Upper lobe of left lung (tissue), 6 donors: ENCODE measurements around the gene CDIPT. TPM values are rescaled to one million over a fixed set of nuclear protein-coding genes. Genes with fewer than 3 reads are reported as not detected.
A peak's percentile ranks its signal among the peaks of the same experiment; 100 is the strongest.

ENCODE experiments used
- ATAC-seq, 2 donors: fragments of 200-7000 bp; cut with Tn5 transposase; one replicate each; pipeline ENCODE4 v1.9.1; 2022; ENCODE audit warnings: mild to moderate bottlenecking in 2 of 2, moderate library complexity in 2 of 2; ENCODE audit not compliant: low FRiP score in 2 of 2
- DNase-seq, 2 donors: peaks; one replicate each; pipeline ENCODE4 v3.0.0-alpha.2; 2019 to 2020
- H3K27ac ChIP-seq, 4 donors: fragments of 200-600 bp; sonication (generic); one replicate each; pipeline ENCODE4 v1.5.1; 2016 to 2019
- H3K27me3 ChIP-seq, 4 donors: fragments of 200-600 bp; sonication (generic); one replicate each; pipeline ENCODE4 v1.5.1; 2017 to 2019
- H3K36me3 ChIP-seq, 4 donors: fragments of 200-600 bp; sonication (generic); one replicate each; pipeline ENCODE4 v1.5.1; 2016 to 2019
- H3K4me1 ChIP-seq, 4 donors: fragments of 200-600 bp; sonication (generic); one replicate each; pipeline ENCODE4 v1.5.1; 2018 to 2019
- H3K4me3 ChIP-seq, 4 donors: fragments of 200-600 bp; sonication (generic); one replicate each; pipeline ENCODE4 v1.5.1; 2017 to 2019; ENCODE audit warnings: mild to moderate bottlenecking in 2 of 4, moderate library complexity in 1 of 4
- H3K9me3 ChIP-seq, 4 donors: fragments of 200-600 bp; sonication (generic); one replicate each; pipeline ENCODE4 v1.5.1; 2018 to 2019
- CTCF ChIP-seq, 6 experiments: fragments of 450-650 bp in 4 of 6; fragments of 200-600 bp in 2 of 6; sonication (generic) in 2 of 6; IDR thresholded peaks; one replicate each; pipeline ENCODE4 v1.5.1; 2016 to 2019; ENCODE audit warnings: antibody characterized with exemption in 6 of 6
- EP300 ChIP-seq, 4 donors: sonication (generic); formaldehyde crosslinking; IDR thresholded peaks; one replicate each; pipeline ENCODE4 v1.5.1; 2017; ENCODE audit warnings: antibody characterized with exemption in 4 of 4, control low read depth in 2 of 4
- POLR2A ChIP-seq, 4 donors: fragments of 450-650 bp; IDR thresholded peaks; one replicate each; pipeline ENCODE4 v1.5.1; 2016 to 2017; ENCODE audit warnings: antibody characterized with exemption in 4 of 4, mild to moderate bottlenecking in 2 of 4
- POLR2AphosphoS5 ChIP-seq, 2 donors: sonication (generic); formaldehyde crosslinking; IDR thresholded peaks; one replicate each; pipeline ENCODE4 v1.5.1; 2017; ENCODE audit warnings: antibody characterized with exemption in 2 of 2
- WGBS, 2 donors: methylation state at CpG; one replicate each; pipeline ENCODE4 v1.1.5; 2017 to 2018; 5-methylcytosine and 5-hydroxymethylcytosine counted together
- total RNA-seq, 6 donors: library from RNA; depleted of rRNA in 4 of 6; stranded (reverse); fragments of >200 nt in 4 of 6; gene quantifications; one replicate each; pipeline versions ENCODE4 v1.1.0 to v1.2.1, GENCODE V29; 2016 to 2021
- donor health status: DM: no; HTN: no; CAD: no; lungs with moderate emphysema.
- donor health status: DM: no; HTN: yes; CAD: no; lungs with severe emphysema.

The CDIPT gene
- total RNA-seq, 6 donors from 2014 or later: 60.3 to 119 (median 94.4) TPM

- TF ChIP-seq POLR2A (IDR thresholded peaks at IDR 0.05) (no peak), POLR2AphosphoS5 (IDR thresholded peaks at IDR 0.05) (no peak)
- no peaks in the 10 kb centered on the region for H3K36me3 ChIP-seq
- peaks cover 0 to 21% (median 4%) of the 10 kb centered on the region in 4 donors for H3K27me3 ChIP-seq
- DNase-seq: peak; percentile 54 to 82
- peaks cover 12 to 20% (median 14%) of the 10 kb centered on the region in 4 donors for H3K4me1 ChIP-seq
- no peaks in the 10 kb centered on the region for H3K9me3 ChIP-seq
- ATAC-seq: peak; percentile 58 to 79
- H3K4me3 ChIP-seq: peak overlapping the region in 2 of 4 donors; percentile 19 to 42
- WGBS, 2 donors: 18 to 19% methylated on average over 12 to 24 of the region's 28 CpGs
- no peak overlapping the region for H3K27ac ChIP-seq
Observed at GRCh38 chr16:29877266-29877961, 14.4 kb upstream of the CDIPT start.

- no peaks in the 10 kb centered on the region for H3K36me3 ChIP-seq
- H3K27ac ChIP-seq: no peak overlapping the region
- WGBS, 2 donors: 2 to 8% methylated on average over 10 to 37 of the region's 45 CpGs
- peaks cover 0 to 21% (median 4%) of the 10 kb centered on the region in 4 donors for H3K27me3 ChIP-seq
- TF ChIP-seq POLR2A (IDR thresholded peaks at IDR 0.05) (no peak), EP300 (IDR thresholded peaks at IDR 0.05) (no peak)
- peaks cover 12 to 20% (median 14%) of the 10 kb centered on the region in 4 donors for H3K4me1 ChIP-seq
- H3K9me3 ChIP-seq: no peaks in the 10 kb centered on the region
- peak in 1 of 2 donors; percentile 54 for ATAC-seq
- H3K4me3 ChIP-seq: peak overlapping the region in 3 of 4 donors; percentile 19 to 42 (median 19)
- peak; percentile 41 to 88 for DNase-seq
Observed at GRCh38 chr16:29876594-29877249, 13.7 kb upstream of the CDIPT start.

- TF ChIP-seq POLR2AphosphoS5 (IDR thresholded peaks at IDR 0.05): no peak
- no peak for TF ChIP-seq CTCF (IDR thresholded peaks at IDR 0.05)
- no peak for TF ChIP-seq POLR2A (IDR thresholded peaks at IDR 0.05)
- no peak for TF ChIP-seq EP300 (IDR thresholded peaks at IDR 0.05)
- H3K4me1 ChIP-seq: peaks cover 12 to 20% (median 14%) of the 10 kb centered on the region in 4 donors
- DNase-seq (no peak), ATAC-seq (no peak)
- H3K36me3 ChIP-seq: no peaks in the 10 kb centered on the region
- no peaks in the 10 kb centered on the region for H3K9me3 ChIP-seq
- H3K4me3 ChIP-seq: peak overlapping the region in 3 of 4 donors; percentile 19 to 42 (median 19)
- peaks cover 0 to 21% (median 4%) of the 10 kb centered on the region in 4 donors for H3K27me3 ChIP-seq
- WGBS, 2 donors: 21 to 29% methylated on average over 18 of the region's 18 CpGs
- H3K27ac ChIP-seq: no peak overlapping the region
Observed at GRCh38 chr16:29876217-29876593, 13.2 kb upstream of the CDIPT start.

- ATAC-seq: no peak
- no peak for DNase-seq
- Histone ChIP-seq H3K9me3 (no peaks in the 10 kb centered on the region), H3K27me3 (peaks cover 0 to 21% (median 4%) of the 10 kb centered on the region in 4 donors), H3K27ac (no peak overlapping the region), H3K4me1 (peaks cover 12 to 20% (median 14%) of the 10 kb centered on the region in 4 donors), H3K4me3 (no peak overlapping the region), H3K36me3 (no peaks in the 10 kb centered on the region)
- TF ChIP-seq CTCF (IDR thresholded peaks at IDR 0.05) (no peak), EP300 (IDR thresholded peaks at IDR 0.05) (no peak), POLR2AphosphoS5 (IDR thresholded peaks at IDR 0.05) (no peak), POLR2A (IDR thresholded peaks at IDR 0.05) (no peak)
- WGBS, 2 donors: 95 to 100% methylated on average over 1 to 6 of the region's 6 CpGs
Observed at GRCh38 chr16:29875206-29875605, 12.2 kb upstream of the CDIPT start.

- DNase-seq (peak in 1 of 2 donors; percentile 80), ATAC-seq (no peak)
- 94% methylated on average over 6 to 24 of the region's 26 CpGs for WGBS, 2 donors
- TF ChIP-seq POLR2AphosphoS5 (IDR thresholded peaks at IDR 0.05) (no peak), CTCF (IDR thresholded peaks at IDR 0.05) (no peak)
- peaks cover 12 to 20% (median 14%) of the 10 kb centered on the region in 4 donors for H3K4me1 ChIP-seq
- no peak overlapping the region for H3K4me3 ChIP-seq
- no peaks in the 10 kb centered on the region for H3K36me3 ChIP-seq
- no peak overlapping the region for H3K27ac ChIP-seq
- H3K9me3 ChIP-seq: no peaks in the 10 kb centered on the region
- H3K27me3 ChIP-seq: peaks cover 0 to 21% (median 4%) of the 10 kb centered on the region in 4 donors
Observed at GRCh38 chr16:29873319-29873718, 10.3 kb upstream of the CDIPT start.
